Gastrocnemius medialis (tissue), 4 donors: ENCODE results near the gene PDE4B. TPM values are rescaled to one million over a fixed set of nuclear protein-coding genes. Genes with fewer than 3 reads are reported as not detected.

ENCODE experiments used
- ATAC-seq, 2 donors: fragments of 150-250 bp; one replicate each; pipeline ENCODE4 v1.9.1; 2016
- DNase-seq, 2 donors: peaks; one replicate each; pipeline ENCODE4 v3.0.0-alpha.2; 2019
- H3K27ac ChIP-seq, 4 donors: fragments of 200-600 bp; sonication (generic); 1 replicate in 1 of 4; 2 replicates in 3 of 4; pipeline ENCODE4 v1.5.1; 2016 to 2018; ENCODE audit warnings: mild to moderate bottlenecking in 2 of 4, moderate library complexity in 1 of 4
- H3K27me3 ChIP-seq, 3 donors: fragments of 200-600 bp; sonication (generic) in 2 of 3; 1 replicate in 1 of 3; 2 replicates in 2 of 3; pipeline versions ENCODE4 v1.5.1 to v1.6.0; 2016 to 2019; ENCODE audit warnings: mild to moderate bottlenecking in 1 of 3, moderate library complexity in 1 of 3
- H3K36me3 ChIP-seq, 2 donors: fragments of 200-600 bp; sonication (generic) in 1 of 2; one replicate each; pipeline ENCODE4 v1.5.1; 2017 to 2018
- H3K4me1 ChIP-seq, 2 donors: fragments of 200-600 bp; sonication (generic) in 1 of 2; one replicate each; pipeline ENCODE4 v1.5.1; 2016 to 2017; ENCODE audit warnings: mild to moderate bottlenecking in 2 of 2
- H3K4me3 ChIP-seq, 4 donors: fragments of 200-600 bp; sonication (generic) in 3 of 4; 1 replicate in 1 of 4; 2 replicates in 3 of 4; pipeline ENCODE4 v1.5.1; 2016 to 2019; ENCODE audit warnings: mild to moderate bottlenecking in 2 of 4
- H3K9me3 ChIP-seq, 3 donors: fragments of 200-600 bp; sonication (generic) in 2 of 3; 1 replicate in 1 of 3; 2 replicates in 2 of 3; pipeline ENCODE4 v1.5.1; 2016 to 2019
- POLR2A ChIP-seq, 2 donors: fragments of 450-650 bp; IDR thresholded peaks; one replicate each; pipeline ENCODE4 v1.6.1; 2017; ENCODE audit warnings: antibody characterized with exemption in 2 of 2, mild to moderate bottlenecking in 2 of 2, moderate library complexity in 2 of 2
- in situ Hi-C, 4 donors: fragments of 200-750 bp; cut with MboI; loops; one replicate each; pipeline versions ENCODE4 v1.15.0 to v1.8.0; 2017; ENCODE audit warnings: low sequenced_read_pairs in 4 of 4
- intact Hi-C: fragments of 100-400 bp; cut with DNase I; formaldehyde crosslinking; loops from one replicate; pipeline ENCODE4 v1.15.1; 2023; ENCODE audit warnings: low total_unique reads
- total RNA-seq, 4 donors: library from RNA; depleted of rRNA; stranded (reverse); fragments of >200 nt; gene quantifications; one replicate each; pipeline versions ENCODE4 v1.1.0 to v1.2.3, GENCODE V29; 2016
- TF ChIP-seq, protein P1 (sequence below), 5 experiments: fragments of 450-650 bp in 3 of 5; fragments of 200-600 bp in 2 of 5; sonication (generic) in 2 of 5; IDR thresholded peaks in 4 of 5; conservative IDR thresholded peaks in 1 of 5; 1 replicate in 4 of 5; 2 replicates in 1 of 5; pipeline ENCODE4 v1.5.1; 2016 to 2019; ENCODE audit warnings: antibody characterized with exemption in 5 of 5, mild to moderate bottlenecking in 3 of 5, moderate library complexity in 3 of 5

Gene PDE4B
- total RNA-seq, 4 donors from 2014 or later = 4.5 to 8.5 (median 7.9) TPM

DNA sequence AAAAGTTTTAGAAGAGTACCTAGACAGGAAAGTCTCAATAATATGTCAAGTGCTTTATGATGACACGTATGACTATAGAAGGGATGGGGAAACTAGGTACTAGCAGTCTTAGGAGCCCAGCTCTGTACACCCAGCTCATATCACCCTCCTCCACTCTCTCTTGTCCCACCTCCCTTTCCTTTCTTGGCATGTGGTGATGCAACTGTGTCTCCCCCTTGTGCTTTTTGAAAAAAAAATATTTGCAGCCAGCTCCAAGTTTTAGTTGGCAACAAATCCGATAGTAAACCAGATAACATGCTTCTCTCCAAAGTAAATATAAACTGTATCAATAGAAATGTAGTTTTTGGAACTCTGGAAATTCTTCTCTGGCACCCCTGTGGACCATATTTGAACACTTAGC, 280.7 kb downstream of the PDE4B start:
- H3K4me1 ChIP-seq = no peaks in the 10 kb centered on the region
- no peak overlapping the region for H3K4me3 ChIP-seq
- intact Hi-C loops (no loop called here), in situ Hi-C loops (no loop called here)
- no peaks in the 10 kb centered on the region for H3K36me3 ChIP-seq
- H3K27me3 ChIP-seq = no peaks in the 10 kb centered on the region
- H3K27ac ChIP-seq = no peak overlapping the region
- TF ChIP-seq, protein P1, sequence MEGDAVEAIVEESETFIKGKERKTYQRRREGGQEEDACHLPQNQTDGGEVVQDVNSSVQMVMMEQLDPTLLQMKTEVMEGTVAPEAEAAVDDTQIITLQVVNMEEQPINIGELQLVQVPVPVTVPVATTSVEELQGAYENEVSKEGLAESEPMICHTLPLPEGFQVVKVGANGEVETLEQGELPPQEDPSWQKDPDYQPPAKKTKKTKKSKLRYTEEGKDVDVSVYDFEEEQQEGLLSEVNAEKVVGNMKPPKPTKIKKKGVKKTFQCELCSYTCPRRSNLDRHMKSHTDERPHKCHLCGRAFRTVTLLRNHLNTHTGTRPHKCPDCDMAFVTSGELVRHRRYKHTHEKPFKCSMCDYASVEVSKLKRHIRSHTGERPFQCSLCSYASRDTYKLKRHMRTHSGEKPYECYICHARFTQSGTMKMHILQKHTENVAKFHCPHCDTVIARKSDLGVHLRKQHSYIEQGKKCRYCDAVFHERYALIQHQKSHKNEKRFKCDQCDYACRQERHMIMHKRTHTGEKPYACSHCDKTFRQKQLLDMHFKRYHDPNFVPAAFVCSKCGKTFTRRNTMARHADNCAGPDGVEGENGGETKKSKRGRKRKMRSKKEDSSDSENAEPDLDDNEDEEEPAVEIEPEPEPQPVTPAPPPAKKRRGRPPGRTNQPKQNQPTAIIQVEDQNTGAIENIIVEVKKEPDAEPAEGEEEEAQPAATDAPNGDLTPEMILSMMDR (IDR thresholded peaks at IDR 0.05 in 4 of 5, conservative IDR thresholded peaks at IDR 0.05 in 1 of 5) = no peak
- TF ChIP-seq POLR2A (IDR thresholded peaks at IDR 0.05) = no peak
- ATAC-seq = no peak
- no peaks in the 10 kb centered on the region for H3K9me3 ChIP-seq
- DNase-seq = no peak

DNA sequence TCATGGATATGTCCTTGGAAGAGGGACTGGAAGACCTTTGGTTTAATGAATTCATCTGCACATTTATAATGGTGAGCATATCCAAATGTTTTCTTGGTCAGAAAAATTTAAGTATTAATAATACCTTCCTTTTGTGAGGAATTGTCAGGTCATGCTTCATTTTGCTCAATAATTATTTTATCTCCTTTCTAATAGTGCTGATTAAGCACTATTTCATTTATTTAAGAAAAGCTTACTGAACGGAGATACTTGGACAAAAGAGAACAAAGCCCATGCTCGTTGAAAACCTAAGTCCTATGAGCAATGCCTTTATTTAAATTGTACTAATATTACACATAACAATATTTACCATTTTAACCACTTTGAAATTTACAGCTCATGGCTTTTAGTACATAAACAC, 281.5 kb downstream of the PDE4B start:
- no peak overlapping the region for H3K27ac ChIP-seq
- DNase-seq = no peak
- intact Hi-C loops (no loop called here), in situ Hi-C loops (no loop called here)
- no peak for TF ChIP-seq POLR2A (IDR thresholded peaks at IDR 0.05)
- TF ChIP-seq, protein P1 (IDR thresholded peaks at IDR 0.05 in 4 of 5, conservative IDR thresholded peaks at IDR 0.05 in 1 of 5) = no peak
- H3K36me3 ChIP-seq = no peaks in the 10 kb centered on the region
- no peaks in the 10 kb centered on the region for H3K4me1 ChIP-seq
- no peaks in the 10 kb centered on the region for H3K9me3 ChIP-seq
- no peak for ATAC-seq
- H3K4me3 ChIP-seq = no peak overlapping the region
- no peaks in the 10 kb centered on the region for H3K27me3 ChIP-seq

DNA sequence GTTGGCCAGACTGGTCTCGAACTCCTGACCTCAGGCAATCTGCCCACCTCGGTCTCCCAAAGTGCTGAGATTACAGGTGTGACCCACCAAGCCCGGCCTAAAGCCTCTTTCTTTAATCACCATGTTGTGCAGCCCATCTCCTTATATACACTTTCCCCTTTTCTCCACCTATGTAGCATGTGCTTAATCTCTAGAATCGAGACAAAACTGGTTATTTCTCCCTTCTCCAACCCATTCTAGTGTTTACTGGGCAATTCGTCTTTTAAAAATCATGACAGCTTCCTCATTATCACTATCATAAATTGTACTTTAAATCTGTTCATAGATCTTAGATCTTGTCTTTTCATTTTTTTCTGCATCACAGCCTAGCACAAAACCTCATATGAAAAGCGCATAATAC, 285.7 kb downstream of the PDE4B start:
- TF ChIP-seq, protein P1 (IDR thresholded peaks at IDR 0.05 in 4 of 5, conservative IDR thresholded peaks at IDR 0.05 in 1 of 5) = no peak
- TF ChIP-seq POLR2A (IDR thresholded peaks at IDR 0.05) = no peak
- Histone ChIP-seq H3K27me3 (no peaks in the 10 kb centered on the region), H3K4me1 (no peaks in the 10 kb centered on the region), H3K9me3 (no peaks in the 10 kb centered on the region), H3K27ac (no peak overlapping the region), H3K4me3 (no peak overlapping the region), H3K36me3 (no peaks in the 10 kb centered on the region)
- in situ Hi-C loops = no loop called here
- intact Hi-C loops = no loop called here
- ATAC-seq = no peak
- no peak for DNase-seq

DNA sequence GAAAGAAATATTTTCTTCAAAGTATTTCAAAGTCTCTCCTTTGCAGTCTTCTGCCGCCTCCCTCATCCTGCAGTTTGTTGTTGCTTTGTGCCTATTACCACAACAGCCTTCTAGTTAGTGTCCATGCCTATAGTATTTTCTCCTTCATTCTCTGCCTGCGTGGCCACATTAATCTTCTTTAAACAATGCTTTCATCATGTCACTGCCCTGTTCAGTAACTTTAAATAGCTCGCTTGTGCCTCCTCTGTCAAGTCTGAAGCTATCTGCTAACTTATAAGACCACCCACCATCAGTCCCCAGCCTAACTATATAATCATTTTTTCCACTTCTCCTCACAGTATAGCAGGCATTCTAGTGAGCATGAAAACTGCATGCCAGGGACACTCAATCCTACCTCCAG, 290.3 kb downstream of the PDE4B start:
- Histone ChIP-seq H3K27me3 (no peaks in the 10 kb centered on the region), H3K9me3 (no peaks in the 10 kb centered on the region), H3K4me3 (no peak overlapping the region), H3K27ac (no peak overlapping the region), H3K36me3 (no peaks in the 10 kb centered on the region), H3K4me1 (no peaks in the 10 kb centered on the region)
- no peak for TF ChIP-seq POLR2A (IDR thresholded peaks at IDR 0.05)
- TF ChIP-seq, protein P1 (IDR thresholded peaks at IDR 0.05 in 4 of 5, conservative IDR thresholded peaks at IDR 0.05 in 1 of 5) = no peak
- intact Hi-C loops = no loop called here
- DNase-seq (no peak), ATAC-seq (no peak)
- in situ Hi-C loops = no loop called here

DNA sequence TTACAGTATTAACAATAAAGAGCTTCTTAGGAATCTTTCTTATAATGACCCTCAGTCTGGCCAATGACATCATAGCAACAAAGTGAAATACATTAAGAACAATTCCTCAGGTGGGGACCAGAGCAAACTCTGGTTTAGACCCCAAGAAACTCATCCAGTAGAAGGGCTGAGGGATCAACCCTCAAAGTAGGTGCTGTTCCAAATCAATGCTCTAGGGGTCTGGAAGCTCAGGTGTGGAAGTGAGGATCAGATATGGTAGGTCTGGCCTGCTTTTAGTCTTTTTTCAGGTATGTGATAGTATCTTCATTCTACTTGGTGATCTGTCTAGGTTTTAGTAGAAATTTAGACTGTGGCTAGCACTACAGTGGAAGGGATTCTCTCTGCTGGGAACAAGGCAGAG, 291.7 kb downstream of the PDE4B start:
- Histone ChIP-seq H3K4me1 (no peaks in the 10 kb centered on the region), H3K4me3 (no peak overlapping the region), H3K9me3 (no peaks in the 10 kb centered on the region), H3K27me3 (no peaks in the 10 kb centered on the region), H3K27ac (no peak overlapping the region), H3K36me3 (no peaks in the 10 kb centered on the region)
- ATAC-seq = no peak
- TF ChIP-seq, protein P1 (IDR thresholded peaks at IDR 0.05 in 4 of 5, conservative IDR thresholded peaks at IDR 0.05 in 1 of 5) = no peak
- TF ChIP-seq POLR2A (IDR thresholded peaks at IDR 0.05) = no peak
- no peak for DNase-seq
- intact Hi-C loops (no loop called here), in situ Hi-C loops (no loop called here)
